Measurements from ENCODE around the gene GPD2.
"Not testable (repeated sequence)": the region's sequence is repeated elsewhere in the genome, so short reads cannot be mapped to it uniquely, and the experiment has no call there.

GPD2 gene

GRCh38 chr2:156522864-156523440, 86.8 kb downstream of the GPD2 start:
- TF ChIP-seq ZFP30 (CRISPR knock-in tag; IDR thresholded peaks at IDR 0.05) (no peak), CREB5 (CRISPR knock-in tag; IDR thresholded peaks at IDR 0.05; ENCODE audit: low read depth) (no peak), TSHZ2 (CRISPR knock-in tag; IDR thresholded peaks at IDR 0.05) (no peak), ZNF8 (CRISPR knock-in tag; IDR thresholded peaks at IDR 0.05) (no peak), ZC3H10 (CRISPR knock-in tag; IDR thresholded peaks at IDR 0.05) (no peak), PPARA (CRISPR knock-in tag; IDR thresholded peaks at IDR 0.05; ENCODE audit: borderline replicate concordance) (no peak), POU6F1 (CRISPR knock-in tag; IDR thresholded peaks at IDR 0.05; ENCODE audit: borderline replicate concordance, low read depth) (no peak), RARB (CRISPR knock-in tag; IDR thresholded peaks at IDR 0.05) (no peak), BACH2 (CRISPR knock-in tag; IDR thresholded peaks at IDR 0.05; ENCODE audit: borderline replicate concordance) (no peak), ESRRG (CRISPR knock-in tag; IDR thresholded peaks at IDR 0.05) (no peak)
- ATAC-seq = no peak

GRCh38 chr2:156526950-156527636, 90.9 kb downstream of the GPD2 start:
- TF ChIP-seq ESRRG (CRISPR knock-in tag; IDR thresholded peaks at IDR 0.05) = no peak
- TF ChIP-seq SNAI2 (CRISPR knock-in tag; IDR thresholded peaks at IDR 0.05) = no peak
- TF ChIP-seq BACH2 (CRISPR knock-in tag; IDR thresholded peaks at IDR 0.05; ENCODE audit: borderline replicate concordance) = no peak
- ATAC-seq = no peak

GRCh38 chr2:156528583-156528982, 92.4 kb downstream of the GPD2 start:
- ATAC-seq = not testable (repeated sequence)

- no peak for TF ChIP-seq ISL1 (CRISPR knock-in tag; IDR thresholded peaks at IDR 0.05)
- TF ChIP-seq ARNTL (CRISPR knock-in tag; IDR thresholded peaks at IDR 0.05; ENCODE audit: borderline replicate concordance, low read depth) = no peak
- TF ChIP-seq PATZ1 (CRISPR knock-in tag; IDR thresholded peaks at IDR 0.05; ENCODE audit: borderline replicate concordance) = no peak
- no peak for TF ChIP-seq SNAI2 (CRISPR knock-in tag; IDR thresholded peaks at IDR 0.05)
- no peak for TF ChIP-seq TSHZ2 (CRISPR knock-in tag; IDR thresholded peaks at IDR 0.05)
- TF ChIP-seq POU6F1 (CRISPR knock-in tag; IDR thresholded peaks at IDR 0.05; ENCODE audit: borderline replicate concordance, low read depth) = no peak
- no peak for ATAC-seq
Measured at GRCh38 chr2:156532989-156533388, 96.8 kb downstream of the GPD2 start.

Data from SK-N-SH treated with all-trans-retinoic acid at 6 μM for 48 hours (cell line).